Iris pigment epithelial cell (primary cell): Measurements from ENCODE around the gene AIFM3.
"Not testable (repeated sequence)": the region's sequence is repeated elsewhere in the genome, so short reads cannot be mapped to it uniquely, and the experiment has no call there.

ENCODE experiments used
- DNase-seq: peaks from one replicate; pipeline ENCODE4 v3.0.0-alpha.2; 2011; ENCODE audit warnings: low read depth

The AIFM3 gene

DNA sequence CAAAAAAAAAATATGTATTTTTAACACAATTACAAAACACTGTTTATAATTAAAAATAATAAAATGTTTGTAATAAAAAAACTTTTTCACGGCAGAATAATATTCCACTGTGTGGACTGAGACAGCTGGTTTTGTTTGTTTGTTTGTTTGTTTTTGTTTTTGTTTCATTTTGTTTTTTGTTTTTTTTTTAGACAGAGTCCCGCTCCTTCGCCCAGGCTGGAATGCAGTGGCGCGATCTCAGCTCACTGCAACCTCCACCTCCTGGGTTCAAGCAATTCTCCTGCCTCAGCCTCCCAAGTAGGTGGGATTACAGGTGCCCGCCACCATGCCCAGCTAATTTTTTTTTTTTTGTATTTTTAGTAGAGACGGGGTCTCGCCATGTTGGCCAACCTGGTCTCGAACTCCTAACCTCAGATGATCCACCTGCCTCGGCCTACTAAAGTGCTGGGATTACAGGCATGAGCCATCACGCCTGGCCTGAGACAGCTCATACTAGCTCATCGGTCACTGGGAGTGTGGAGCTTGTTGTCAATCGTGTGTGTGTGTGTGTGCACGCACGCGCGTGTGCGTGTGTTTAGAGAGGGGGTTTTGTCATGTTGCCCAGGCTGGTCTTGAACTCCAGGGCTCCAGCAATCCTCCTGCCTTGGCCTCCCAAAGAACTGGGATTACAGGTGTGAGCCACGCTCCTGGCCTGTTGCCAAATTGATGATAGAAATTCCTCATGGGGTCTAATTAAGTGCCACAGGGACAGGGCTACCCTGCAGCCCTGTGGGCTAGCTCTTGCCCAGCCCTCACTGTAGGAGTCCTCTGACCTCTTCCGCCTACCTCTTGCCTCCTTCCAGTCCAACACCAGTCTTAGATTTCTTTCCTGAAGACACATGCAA is 7.2 kb upstream of the AIFM3 start:
- no peak for DNase-seq

DNA sequence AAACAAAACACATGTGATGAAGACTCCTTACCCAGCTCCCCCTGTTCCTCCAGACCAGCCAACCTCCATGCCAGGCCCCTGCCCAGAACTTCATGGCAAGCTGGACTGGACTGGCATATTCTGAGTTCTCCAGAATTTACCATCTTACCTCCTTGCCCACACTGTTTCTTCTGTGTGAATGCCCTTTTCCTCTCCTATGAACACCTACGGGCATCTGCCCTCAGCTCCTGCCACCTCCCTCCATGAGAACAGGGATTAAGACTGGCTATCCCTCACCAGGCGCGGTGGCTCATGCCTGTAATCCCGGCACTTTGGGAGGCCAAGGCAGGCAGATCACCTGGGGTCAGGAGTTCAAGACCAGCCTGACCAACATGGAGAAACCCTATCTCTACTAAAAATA is 6.4 kb upstream of the AIFM3 start:
- DNase-seq, result no peak

DNA sequence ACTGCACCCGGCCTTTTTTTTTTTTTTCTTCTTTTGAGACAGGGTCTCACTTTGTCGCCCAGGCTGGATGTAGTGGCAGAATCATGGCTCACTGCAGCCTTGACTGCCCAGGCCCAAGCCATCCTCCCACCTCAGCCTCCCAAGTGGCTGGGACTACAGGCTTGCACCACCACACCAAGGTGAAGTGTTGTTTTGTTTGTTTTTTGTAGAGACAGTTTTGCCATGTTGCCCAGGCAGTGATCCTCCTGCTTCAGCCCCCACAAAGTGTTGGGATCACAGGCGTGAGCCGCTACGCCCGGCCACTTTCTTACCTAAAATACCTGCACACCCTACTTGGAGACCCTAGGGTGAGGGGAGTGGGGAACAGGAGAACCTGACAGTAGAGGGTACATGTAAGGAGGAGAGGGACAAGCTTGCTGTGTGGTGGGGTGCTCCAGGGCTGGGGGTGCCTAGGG is 4.5 kb upstream of the AIFM3 start:
- DNase-seq, result no peak

DNA sequence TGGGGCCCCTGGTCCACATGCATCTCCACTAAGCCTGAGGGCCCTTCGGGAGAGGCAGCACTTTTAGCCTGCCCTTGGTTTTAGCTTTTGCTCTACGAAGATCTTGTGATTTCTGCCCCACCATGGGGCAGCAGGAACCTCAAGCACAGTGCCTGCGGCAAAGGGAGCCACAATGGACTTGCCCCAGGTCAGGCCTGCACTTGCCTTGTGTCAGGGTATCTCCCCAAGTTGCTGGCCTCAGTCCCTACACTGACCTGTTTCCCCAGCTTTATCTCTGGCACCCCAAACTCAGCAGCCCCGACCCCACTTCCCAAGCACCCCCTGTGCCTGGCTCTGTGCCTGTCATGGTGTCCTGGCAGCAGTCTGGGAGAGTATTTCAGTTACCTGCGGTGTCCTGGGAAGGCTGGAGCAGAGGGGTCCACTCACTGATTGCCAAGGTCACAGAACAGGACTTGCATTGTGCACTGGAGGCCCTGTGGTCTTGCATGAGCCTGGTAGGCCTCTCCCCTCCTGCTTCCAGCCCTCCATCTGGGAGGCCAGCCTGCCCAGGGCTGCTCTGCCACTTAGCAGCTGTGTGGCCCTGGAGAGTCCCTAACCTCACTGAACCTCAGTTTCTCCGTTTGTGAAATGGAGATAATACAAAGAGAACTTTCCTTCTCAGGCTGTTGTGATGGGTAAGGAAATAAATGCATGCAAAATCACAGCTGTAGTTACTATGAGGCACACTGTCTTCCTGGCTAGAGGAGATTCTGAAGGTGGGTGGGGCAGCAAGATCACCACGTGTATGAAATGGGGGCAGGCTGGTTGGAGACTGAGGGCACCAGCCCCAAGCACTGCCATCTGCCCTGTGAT is 3.6 kb upstream of the AIFM3 start:
- no peak for DNase-seq

DNA sequence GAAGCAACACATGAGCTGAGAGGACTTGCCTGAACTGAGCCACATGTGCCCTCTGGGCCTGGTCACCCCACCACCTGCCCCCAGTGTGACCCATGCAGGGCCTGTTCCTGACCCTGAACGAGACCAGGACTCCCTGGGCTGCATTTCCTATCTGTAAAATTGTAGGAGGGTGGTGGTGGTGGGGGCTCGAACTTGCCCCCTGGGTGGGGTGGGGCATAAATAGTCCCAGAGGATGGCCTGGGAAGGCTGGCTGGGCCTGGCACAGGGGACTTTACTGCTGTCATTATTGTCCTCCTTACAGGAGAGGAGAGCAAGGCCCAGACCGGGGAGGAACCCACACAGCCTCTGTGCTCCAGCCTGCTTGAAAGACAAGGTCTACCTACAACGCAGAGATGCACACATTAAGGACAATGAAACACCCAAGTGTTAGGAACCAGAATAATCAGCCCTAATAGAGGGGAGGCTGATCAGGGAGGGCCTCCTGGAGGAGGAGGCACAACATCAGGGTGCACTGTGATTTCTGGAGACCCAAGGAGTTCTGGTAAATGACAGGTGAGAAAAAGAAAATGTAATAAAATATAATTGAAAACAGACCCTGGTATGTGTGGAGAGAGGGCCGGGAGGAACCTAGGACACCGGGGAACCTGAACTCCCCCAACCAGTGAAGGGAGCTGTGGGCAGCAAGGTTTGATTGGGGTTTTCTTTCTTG is 2.8 kb upstream of the AIFM3 start:
- no peak for DNase-seq

GRCh38 chr22:20964799-20965103 is 2.3 kb upstream of the AIFM3 start:
- no peak for DNase-seq

- DNase-seq, result no peak
Observed at GRCh38 chr22:20965104-20965887, 1.8 kb upstream of the AIFM3 start.

GRCh38 chr22:20965888-20966855 is 883 bp upstream of the AIFM3 start:
- DNase-seq, result no peak

DNA sequence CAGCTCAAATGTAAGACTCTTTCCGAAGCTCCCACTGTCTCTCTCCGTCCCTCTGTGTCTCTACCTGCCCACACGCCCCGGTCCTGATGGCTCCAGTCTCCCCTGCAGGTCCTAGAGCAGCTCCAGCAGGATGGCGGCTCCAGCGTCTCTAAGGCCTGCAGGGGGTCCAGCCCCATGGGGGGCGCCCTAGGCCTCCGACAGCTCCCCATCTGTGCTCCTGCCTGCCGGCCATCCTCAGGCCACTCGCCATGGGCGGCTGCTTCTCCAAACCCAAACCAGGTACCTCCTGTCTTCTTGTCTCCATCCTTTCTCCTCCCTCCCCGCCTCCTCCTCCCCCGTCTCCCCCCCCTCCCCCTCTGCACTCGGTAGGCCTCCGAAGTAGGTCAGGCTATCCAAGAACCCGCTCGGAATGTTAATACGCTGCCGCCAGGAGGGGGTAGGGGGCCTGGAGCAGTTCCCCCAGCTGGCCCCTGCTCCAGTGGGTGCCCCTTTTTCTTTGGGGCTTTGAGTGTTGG is 699 bp downstream of the AIFM3 start:
- DNase-seq, result no peak

DNA sequence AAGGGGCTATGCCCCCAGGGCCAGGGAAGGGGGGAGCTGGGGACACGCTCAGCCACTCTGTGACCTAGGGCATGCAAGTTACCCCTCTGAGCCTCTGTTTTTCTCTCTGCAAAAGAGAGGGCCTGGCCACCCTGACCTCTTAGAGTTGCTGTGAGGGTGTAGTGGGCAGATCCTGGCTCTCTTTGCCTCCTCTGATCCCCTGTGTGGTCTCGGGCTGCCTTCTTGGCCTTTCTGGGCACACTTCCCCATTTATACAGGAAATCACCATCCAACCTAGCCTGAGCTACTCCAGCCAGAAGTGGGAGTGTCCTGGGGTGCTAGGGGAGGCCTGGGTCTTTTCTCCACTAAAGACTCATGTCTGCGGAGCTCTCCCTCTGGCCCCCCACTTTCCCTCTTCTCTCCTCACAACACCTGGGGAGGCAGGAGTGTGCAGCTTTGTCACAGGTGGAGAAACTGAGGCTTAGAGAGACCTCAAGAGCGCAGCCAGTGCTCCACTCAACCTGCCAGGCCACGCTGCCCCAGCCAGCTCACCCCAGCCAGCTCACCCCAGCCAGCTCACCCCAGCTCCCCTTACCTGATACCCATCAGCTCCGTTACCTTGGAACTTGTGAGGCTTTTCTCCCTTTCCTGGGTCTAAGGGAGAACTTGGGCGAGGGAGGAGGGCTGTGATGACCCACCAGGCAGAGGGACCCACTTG is 1.4 kb downstream of the AIFM3 start:
- no peak for DNase-seq

GRCh38 chr22:20970939-20971657 is 4.0 kb downstream of the AIFM3 start:
- DNase-seq, result no peak

GRCh38 chr22:20972014-20972694 is 5.1 kb downstream of the AIFM3 start:
- not testable (repeated sequence) for DNase-seq

DNA sequence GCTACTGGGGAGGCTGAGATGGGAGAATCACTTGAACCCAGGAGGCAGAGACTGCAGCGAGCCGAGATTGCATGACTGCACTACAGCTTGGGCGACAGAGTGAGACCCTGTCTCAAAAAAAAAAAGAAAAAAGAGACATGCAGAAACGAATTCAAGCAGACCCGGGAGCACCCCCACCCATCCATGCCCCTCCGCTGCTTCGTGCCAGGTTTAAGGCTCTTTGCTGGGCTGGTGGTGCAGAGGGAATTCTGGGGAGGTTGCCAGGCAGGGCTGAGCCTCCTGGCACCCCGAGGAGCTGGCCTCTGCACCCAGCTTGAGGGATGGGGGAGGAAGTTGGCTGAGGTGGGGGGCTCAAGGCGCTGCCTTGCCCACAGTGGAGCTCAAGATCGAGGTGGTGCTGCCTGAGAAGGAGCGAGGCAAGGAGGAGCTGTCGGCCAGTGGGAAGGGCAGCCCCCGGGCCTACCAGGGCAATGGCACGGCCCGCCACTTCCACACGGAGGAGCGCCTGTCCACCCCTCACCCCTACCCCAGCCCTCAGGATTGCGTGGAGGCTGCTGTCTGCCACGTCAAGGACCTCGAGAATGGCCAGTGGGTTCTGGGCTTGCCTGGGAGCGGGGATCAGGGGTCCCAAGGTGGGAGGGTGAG is 6.0 kb downstream of the AIFM3 start:
- DNase-seq, result no peak

DNA sequence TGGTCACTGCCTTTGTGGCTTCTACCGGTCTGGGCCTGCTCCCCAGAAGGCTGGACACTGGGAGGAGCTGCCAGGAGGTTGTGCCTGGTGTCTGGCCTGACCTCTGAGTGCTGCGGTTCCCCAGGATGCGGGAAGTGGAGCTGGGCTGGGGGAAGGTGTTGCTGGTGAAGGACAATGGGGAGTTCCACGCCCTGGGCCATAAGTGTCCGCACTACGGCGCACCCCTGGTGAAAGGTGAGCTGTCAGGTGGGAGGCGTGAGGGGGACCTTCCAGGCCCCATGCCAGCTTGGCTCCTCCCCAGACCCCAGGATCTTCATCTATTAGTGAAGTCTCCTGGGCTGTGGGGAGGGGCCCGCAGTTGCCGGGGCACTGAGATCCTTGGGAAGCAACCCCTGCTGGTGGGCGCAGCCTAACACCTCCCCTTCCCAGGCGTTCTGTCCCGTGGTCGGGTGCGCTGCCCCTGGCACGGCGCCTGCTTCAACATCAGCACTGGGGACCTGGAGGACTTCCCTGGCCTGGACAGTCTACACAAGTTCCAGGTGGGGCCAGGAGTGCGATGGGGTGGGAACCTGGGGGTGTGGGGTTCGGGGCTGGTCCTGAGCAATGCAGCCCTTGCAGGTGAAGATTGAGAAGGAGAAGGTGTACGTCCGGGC is 6.7 kb downstream of the AIFM3 start:
- no peak for DNase-seq

DNA sequence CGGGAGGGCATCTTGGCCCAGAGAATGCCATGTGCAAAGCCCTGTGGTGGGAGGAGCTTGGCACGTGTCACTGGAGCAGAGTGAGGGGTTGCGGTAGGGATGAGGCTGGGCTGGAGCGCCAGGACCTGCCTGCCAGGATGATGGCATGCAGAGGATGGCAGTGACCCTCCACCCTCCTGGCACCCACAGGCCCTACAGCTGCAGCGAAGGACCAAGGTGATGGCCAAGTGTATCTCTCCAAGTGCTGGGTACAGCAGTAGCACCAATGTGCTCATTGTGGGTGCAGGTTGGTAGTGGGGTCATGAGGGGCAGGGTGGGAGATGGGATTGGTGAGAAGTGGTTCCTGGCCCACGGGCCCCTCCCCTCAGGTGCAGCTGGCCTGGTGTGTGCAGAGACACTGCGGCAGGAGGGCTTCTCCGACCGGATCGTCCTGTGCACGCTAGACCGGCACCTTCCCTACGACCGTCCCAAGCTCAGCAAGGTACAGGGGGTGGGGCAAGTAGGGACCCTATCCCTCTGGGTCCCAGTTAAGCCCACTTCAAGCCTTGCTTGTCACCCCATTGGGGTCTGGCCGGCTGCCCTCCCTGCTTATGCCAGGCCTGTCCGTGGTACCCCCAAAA is 7.4 kb downstream of the AIFM3 start:
- no peak for DNase-seq

DNA sequence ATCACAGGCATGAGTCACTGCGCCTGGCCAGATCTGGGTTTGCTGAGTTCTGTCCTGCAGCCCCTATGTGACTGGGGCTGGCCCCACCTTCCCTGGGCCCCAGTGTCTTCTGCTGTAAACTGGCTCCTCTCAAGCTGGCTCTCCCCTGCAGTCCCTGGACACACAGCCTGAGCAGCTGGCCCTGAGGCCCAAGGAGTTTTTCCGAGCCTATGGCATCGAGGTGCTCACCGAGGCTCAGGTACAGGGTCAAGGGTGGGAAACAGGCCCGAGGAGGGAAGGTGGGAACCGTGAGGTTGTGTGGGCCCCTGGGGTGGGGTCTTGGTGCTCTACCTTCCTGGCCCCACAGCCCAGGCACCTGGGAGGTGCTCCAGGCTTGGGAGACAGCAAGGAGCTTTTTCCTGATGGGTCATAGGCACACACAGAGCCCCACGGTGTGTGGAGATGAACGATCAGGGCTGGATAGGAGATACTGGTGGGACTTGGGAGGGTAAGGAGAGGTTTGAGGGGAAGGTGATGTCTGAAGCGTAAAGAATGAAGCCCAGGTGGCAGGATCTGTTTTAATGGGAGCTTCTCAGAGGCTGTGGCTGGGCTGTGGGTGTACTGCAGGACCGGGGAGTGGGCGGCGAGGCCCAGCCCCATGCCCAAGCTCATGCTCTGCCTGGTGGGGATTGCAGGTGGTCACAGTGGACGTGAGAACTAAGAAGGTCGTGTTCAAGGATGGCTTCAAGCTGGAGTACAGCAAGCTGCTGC is 8.7 kb downstream of the AIFM3 start:
- DNase-seq, result no peak
